GM19463 (cell line): ENCODE measurements around the gene NEK1.

Experiments used
- ATAC-seq: cut with Tn5 transposase; IDR thresholded peaks from one replicate; pipeline ENCODE4 v1.9.1; 2021; ENCODE audit warnings: mild to moderate bottlenecking, moderate library complexity; ENCODE audit not compliant: unreplicated experiment

The NEK1 gene

GRCh38 chr4:169383724-169384123 is 228.7 kb downstream of the NEK1 start:
- ATAC-seq = no peak

- ATAC-seq = no peak
Measured at GRCh38 chr4:169379688-169380087, 232.7 kb downstream of the NEK1 start.

GRCh38 chr4:169377367-169377766 is 235.0 kb downstream of the NEK1 start:
- ATAC-seq = no peak

GRCh38 chr4:169376421-169376820 is 236.0 kb downstream of the NEK1 start:
- no peak for ATAC-seq

GRCh38 chr4:169372791-169373190 is 239.6 kb downstream of the NEK1 start:
- ATAC-seq = no peak

GRCh38 chr4:169369634-169370033 is 242.7 kb downstream of the NEK1 start:
- no peak for ATAC-seq

- no peak for ATAC-seq
Measured at GRCh38 chr4:169367826-169368225, 244.6 kb downstream of the NEK1 start.

GRCh38 chr4:169366821-169367220 is 245.6 kb downstream of the NEK1 start:
- ATAC-seq = no peak

GRCh38 chr4:169362607-169363006 is 249.8 kb downstream of the NEK1 start:
- no peak for ATAC-seq

- no peak for ATAC-seq
Measured at GRCh38 chr4:169361756-169362155, 250.6 kb downstream of the NEK1 start.

- ATAC-seq = no peak
Measured at GRCh38 chr4:169359961-169360360, 252.4 kb downstream of the NEK1 start.

- no peak for ATAC-seq
Measured at GRCh38 chr4:169352360-169352759, 260.0 kb downstream of the NEK1 start.

- ATAC-seq = no peak
Measured at GRCh38 chr4:169351872-169352271, 260.5 kb downstream of the NEK1 start.

- ATAC-seq = no peak
Measured at GRCh38 chr4:169348541-169348940, 263.8 kb downstream of the NEK1 start.

- ATAC-seq = no peak
Measured at GRCh38 chr4:169346840-169347239, 265.5 kb downstream of the NEK1 start.

GRCh38 chr4:169345316-169345721 is 267.1 kb downstream of the NEK1 start:
- no peak for ATAC-seq
